Measurements from ENCODE around the gene TESK1.

DNA sequence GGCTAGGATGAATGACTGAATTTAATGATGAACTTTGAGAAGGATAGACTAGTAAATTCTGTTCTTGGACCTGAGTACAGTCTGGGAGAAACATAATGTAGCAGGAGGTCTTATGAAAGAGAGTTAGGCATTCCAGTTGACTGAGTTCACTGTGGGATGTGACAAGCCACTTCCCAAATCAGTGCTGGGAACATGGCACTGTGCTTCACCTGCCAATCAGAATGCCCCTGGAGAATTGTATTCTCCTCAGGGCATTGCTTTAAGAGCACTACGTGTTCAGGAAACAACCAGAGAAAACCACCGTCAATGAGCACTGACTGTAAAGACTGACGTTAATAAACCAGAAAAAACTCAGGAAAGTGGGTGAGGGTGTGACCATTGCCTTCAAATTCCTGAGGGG lies 54.3 kb downstream of the TESK1 start:
- TF ChIP-seq CTCF (IDR thresholded peaks at IDR 0.05), result no peak
- TF ChIP-seq POLR2A (IDR thresholded peaks at IDR 0.05), result peak in 1 of 2 donors; percentile 40
- TF ChIP-seq POLR2AphosphoS5 (IDR thresholded peaks at IDR 0.05), result peak; percentile 70 to 83 (median 76)
- TF ChIP-seq EP300 (IDR thresholded peaks at IDR 0.05), result peak; percentile 41 to 92 (median 78)

All from sigmoid colon (tissue), 4 donors.